ENCODE data around the gene B3GALT5.

B3GALT5 gene

DNA sequence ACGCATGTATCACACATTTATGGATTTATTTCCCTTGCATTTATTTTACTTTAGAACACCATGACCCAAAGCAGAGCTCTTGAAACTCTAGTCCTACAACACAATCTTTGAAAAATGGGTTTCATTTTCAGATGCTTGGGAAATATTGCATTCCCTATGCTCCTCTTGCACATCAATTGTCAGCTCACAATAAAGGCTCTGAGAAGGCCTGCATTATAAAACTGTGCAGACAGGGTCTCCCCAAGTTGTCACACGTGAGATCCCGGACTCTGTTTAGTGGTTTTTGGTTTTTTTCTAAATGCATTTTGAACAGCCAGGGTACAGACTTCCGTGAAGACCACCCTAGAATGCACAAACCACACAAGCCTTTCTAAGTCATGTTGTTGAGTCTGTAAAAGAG lies 9.9 kb upstream of the B3GALT5 start:
- FAIRE-seq (no peak), DNase-seq (ENCODE audit: low spot score) (no peak)

DNA sequence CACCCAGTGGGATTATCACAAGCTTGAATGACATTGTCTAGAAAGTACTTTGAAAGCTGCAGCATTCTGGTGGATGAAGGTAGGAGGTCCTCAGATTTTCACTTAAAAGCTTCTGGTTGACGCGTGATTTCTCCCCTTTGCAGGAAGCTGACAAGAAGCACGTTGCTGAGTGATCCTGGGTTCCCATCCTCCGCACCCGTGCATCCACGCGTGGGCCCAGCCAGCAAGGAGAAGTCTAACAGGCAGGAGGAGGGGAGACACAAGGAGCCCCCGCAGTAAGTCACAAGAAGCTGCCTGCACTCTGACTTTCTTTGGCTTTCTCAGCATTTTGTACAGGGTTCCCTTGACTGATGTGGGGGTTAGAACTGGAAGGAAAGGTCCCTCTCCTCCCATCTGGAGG lies 7.8 kb upstream of the B3GALT5 start:
- no peak for FAIRE-seq
- no peak for DNase-seq (ENCODE audit: low spot score)

DNA sequence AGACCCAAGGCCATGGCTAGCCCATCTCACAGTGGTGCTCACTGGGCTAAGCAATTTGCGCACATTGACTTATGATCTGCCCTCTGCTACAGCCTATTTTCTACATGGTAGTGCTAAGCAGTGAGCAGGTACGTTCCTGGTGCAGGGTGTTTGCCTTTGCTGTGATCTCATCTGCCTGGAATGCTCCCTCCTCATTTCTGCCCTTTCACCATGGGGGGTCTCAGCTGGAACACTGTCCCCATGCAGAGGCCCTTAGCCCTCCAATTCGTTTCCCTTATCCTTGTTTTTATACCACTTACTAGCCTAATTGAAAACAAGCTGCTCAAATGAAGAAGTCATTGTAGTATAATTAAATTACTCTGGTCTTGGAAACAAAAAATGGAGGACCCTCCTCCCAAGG lies 2.0 kb upstream of the B3GALT5 start:
- no peak for DNase-seq (ENCODE audit: low spot score)
- FAIRE-seq = no peak

DNA sequence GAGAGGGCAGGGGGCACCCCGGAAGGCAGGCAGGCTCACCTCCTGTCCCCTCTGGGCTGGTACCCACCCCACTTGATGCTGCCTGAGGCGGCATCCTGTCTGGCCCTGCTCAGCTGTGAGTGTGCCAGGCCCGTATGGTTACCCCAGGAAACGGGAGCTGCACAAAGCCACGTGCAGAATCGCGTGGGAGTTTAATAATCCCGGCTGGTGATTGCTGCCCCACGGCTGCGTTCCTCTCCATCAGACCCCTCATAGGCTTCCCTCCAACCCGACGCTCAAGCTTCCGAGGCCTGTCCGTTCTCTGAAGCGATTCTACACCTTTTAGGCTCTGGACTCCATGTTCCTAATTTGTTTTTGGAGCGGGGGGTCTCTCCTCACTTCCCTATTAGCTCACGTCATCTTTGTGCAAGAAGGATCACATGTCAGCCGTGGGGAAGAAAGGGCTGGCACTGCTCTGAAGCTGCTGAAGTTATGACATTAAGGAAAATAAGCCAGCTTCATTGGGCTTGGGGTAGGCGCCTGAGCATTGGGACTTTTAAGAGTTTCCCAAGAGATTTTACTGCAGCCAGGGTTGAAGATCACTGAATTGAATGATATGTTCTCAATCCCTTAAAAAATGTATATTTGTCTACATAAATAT lies 1.1 kb upstream of the B3GALT5 start:
- DNase-seq (ENCODE audit: low spot score) (no peak), FAIRE-seq (no peak)

DNA sequence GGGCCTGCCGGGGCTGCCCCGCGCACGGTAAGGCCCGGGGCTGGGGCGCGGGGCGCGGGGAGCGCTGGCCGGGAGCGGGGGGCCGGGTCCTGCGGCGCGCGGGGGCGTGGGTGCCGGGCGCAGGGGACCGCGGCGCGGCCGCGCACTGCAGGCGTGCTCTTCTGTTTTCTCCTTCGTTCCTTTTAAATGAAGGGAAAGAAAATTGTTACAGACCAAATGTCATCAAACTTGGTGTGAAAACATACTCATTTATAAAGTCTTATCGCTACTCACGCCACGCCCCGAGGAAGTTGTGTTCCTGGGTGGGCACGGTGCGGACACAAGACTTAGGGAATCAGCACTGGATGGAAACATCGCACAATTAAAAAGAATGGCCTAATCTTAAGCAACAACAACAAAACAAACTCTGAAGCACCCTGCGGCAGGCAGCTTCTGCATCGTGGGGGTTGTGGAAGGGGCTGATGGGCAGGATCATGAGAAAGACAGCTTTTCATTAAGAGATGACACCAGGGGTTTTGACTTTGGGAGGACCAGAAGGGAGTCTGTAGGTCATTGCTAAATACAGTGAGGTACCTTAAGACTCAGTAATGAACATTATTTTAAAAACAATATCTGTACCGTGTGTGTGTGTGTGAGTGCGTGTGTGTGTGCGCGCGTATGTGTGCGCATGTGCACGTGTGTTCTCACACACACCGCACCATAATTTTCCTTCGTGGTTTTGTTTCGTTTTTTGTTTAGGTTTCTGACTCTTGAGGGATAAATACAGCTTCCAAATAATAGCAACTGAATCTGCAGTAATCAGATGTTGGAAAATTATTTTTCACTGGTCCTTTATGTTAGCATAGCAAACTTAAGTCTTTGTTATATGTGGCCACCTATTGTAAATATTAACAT lies 548 bp downstream of the B3GALT5 start:
- FAIRE-seq (no peak), DNase-seq (ENCODE audit: low spot score) (no peak)

DNA sequence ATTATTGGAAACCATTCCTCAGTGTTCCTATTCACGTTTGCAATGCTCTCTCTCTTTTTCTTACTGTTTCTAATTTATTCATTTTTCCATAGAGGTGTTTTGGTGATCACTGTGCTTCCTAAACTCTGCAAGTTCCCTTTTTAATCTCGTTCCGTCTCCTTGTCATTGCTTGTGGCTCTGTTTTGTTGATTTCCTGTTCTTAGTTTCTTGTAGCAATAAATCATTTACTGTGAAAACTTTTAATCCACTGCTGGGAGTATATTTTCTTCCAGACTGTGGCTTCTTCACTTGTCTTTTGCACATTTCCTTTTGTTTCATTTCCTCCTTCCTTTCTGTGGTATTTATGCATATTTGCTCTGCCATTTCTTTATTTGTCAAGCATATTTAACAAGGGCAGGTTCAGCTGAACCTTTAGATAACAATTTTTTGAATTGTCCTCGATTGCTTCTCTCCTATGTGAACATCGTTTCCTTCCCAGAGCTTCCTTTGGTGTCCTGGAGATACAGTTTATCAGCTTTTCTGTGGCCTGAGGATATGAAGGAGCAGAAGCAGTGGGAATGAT lies 3.6 kb downstream of the B3GALT5 start:
- DNase-seq (ENCODE audit: low spot score) = no peak
- FAIRE-seq = no peak

DNA sequence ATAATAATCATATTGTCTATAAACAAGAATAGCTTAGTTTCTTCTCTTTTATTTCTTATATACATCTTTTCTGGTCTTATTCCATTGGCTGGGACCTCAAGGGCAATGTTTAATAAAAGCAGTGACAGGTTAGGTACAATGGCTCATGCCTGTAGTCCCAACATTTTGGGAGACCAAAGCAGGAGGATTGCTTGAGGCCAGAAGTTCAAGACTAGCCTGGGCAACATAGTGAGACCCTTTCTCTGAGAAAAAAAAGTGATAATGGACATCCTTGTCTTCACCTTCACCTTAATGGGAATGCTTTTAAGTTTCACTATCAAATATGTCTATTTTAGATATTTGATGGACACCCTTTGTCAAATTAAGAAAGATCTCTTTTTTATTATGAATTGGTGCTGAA lies 8.1 kb downstream of the B3GALT5 start:
- FAIRE-seq (no peak), DNase-seq (ENCODE audit: low spot score) (no peak)

DNA sequence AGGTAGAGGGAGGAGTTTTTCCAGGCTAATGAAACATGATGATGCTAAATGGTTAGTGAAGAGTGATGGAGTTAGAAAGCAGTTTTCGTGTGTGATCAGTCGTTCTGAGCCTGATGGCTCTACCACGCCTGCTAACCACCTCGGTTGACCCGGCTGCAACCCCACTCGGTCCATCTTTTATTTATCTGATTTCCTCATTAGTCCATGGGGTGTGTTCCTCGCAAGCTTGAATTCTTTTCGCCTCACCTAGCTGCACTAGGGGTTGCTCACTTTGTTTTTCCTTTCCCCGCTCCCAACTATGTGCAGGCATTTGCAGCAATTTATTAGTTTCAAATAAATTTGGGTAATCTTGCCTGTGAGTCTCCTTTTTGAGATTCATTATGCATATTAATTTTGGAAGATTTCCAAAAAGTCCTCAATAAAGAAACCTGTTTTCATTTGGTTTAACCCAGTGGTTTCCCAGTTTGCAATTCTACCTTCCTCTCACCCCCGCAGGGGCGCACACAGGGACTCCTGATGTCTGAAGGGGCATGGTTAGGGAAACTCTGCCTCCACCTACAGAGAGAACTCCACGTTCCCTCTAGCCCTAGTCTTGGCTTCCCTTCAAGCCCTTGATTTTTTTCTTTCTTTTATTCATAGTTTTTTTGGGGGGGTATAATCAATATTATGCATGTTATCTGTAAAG lies 12.6 kb downstream of the B3GALT5 start:
- no peak for FAIRE-seq
- no peak for DNase-seq (ENCODE audit: low spot score)

DNA sequence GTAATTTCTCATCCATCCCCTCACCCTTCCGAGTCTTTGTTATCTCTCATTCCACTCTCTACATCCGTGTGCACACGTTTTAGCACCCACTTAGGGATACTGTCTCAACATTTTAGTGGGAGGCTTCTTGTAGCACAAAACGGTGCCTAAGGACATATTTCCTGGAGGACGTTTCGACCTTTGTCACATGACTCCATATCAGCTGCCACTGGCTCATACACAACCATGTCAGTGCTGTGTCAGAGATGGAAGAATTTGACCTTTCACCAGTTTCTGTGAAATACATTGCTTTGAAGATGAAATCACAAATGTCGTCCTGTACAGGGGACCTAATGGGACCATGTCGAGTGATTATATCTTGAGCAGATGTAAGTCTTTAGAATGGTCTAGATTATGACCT lies 15.6 kb downstream of the B3GALT5 start:
- FAIRE-seq (no peak), DNase-seq (ENCODE audit: low spot score) (no peak)

DNA sequence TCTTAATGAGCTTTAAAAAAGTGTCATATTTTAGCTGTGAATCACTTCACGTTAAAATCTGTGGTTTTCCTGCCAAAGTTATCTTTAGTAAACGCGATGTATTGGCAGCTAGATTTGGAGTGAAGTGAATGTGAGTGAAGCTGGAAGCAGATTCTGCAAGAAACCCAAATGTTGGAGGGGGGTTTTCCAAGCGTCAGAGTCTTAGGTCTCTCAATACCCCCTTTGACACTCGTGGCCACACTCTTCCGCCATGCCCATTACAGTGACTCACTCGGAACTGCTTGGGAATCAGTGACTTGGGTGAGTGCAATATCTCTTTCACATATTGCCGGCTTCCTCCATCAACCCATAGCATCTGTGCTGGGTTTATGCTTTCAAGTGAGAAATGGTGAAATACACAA lies 17.5 kb downstream of the B3GALT5 start:
- DNase-seq (ENCODE audit: low spot score) (no peak), FAIRE-seq (no peak)

DNA sequence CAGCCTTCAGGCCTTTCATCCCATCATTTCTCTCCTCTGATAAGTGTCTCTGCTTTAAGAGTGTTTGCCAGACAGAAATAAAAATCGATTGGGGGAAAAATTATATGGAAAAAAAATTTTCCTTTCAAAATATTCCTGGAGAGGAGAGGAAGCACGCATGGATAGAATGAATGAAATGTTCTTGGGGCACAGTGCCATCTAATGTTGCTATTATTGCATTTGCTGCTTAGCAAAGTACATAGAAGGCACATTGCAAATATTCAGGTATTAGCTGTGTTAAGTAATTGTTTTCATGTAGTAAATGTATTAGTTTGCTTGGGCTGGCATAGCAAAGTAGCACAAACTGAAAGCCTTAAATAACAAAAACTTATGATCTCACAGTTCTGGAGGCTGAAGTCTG lies 18.1 kb downstream of the B3GALT5 start:
- DNase-seq (ENCODE audit: low spot score) (no peak), FAIRE-seq (no peak)

DNA sequence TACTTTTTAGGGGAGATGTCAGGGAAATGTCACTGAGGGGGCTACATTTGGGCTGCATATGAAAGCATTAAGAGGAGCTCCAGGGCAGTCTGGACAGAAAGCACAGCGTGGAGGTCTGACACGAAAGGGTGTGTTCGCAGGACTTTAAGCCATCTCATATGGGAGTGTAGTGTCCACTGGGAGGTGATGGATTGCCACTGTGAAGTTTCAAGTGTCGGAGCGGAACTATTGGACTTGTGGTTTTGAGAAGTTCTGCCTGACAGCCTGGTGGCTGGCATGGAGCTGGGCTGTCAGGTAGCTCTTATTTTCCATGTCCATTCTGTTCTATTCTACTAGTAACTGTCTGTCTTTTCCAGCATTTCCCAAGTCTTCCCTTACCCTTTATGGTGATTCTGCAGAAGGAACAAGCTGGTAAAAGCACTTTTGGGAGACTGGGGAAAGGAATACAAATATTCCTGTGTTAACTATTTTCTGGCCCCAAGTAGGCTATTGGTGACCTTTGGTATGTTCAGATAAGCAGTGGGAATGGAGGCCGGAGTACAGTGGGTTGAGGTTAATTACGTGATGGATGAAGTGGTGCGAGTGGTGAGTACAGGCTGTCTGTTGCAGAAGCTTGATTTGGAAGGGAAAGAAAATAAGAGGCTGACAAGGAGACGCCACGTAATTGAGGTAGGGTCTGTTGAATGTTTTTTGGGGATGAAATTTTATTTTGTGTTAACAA lies 19.3 kb downstream of the B3GALT5 start:
- no peak for DNase-seq (ENCODE audit: low spot score)
- no peak for FAIRE-seq

DNA sequence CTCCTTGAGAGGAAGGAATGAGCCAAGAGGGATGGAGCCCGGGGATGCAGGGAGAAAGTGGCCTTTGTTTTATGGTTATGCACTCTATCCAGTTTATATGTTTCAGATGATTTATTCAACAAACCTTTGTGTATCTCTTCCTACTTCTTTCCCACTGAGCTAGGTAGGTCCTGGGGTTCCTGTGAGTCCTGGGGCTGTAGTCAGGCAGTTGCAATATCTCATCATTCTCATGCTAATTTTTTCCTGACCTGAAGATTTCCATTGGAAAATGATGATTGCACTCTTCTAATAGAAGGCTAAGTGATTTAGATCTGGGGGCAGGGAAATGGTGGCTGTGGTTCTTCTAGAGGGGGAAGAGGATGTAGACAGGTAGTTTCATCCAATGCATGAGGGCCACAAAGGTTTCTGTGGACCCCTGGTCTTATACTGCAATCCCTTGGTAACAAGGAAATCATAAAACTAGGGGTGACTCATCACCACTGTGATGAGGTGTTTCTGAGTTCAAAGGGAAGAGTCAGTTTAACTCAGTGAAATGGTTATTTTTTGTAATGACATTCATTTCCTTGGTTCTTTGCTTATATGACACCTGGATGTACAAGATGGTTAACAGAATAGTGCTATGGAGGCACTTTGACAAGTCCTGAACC lies 20.2 kb downstream of the B3GALT5 start:
- DNase-seq (ENCODE audit: low spot score) (no peak), FAIRE-seq (no peak)

DNA sequence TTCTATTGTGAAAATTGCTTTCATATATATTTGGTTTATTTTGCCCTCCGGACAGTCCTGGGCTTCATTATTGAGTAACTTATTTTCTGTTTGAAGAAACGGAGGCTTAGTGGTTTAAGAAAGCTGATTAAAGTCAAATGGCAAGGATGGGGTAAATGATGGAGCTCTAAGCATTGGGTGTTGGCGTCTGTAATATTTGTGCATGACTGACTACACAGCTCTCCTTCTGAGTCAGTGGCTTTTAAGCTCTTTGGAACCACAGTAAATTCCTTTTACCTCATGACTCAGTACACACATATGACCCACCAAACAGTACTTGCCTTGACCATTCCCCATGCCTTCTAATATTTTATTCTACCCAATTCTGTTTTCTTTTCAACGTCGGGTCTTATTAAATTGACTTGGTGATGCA lies 21.0 kb downstream of the B3GALT5 start:
- FAIRE-seq = no peak
- DNase-seq (ENCODE audit: low spot score) = peak; percentile 44

DNA sequence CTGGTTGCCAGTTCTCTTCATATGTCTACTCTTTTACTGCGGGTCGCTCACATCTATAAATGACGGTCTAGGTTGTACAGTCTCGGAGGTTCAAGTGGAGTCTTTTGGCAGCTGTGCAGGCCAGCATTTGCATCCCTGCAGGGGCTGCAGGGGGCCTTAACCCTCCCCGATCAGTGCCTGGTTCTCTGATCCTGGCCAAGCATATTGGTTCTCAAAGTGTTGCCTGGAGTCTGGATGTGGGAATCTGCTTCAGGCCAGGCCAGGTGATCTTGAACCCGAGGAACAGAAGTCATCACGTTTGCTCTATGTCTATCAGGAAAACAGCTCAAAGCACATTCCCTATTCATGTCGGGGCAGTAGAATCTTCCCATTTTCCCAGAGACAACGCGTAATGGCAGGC lies 21.8 kb downstream of the B3GALT5 start:
- DNase-seq (ENCODE audit: low spot score) (no peak), FAIRE-seq (no peak)

DNA sequence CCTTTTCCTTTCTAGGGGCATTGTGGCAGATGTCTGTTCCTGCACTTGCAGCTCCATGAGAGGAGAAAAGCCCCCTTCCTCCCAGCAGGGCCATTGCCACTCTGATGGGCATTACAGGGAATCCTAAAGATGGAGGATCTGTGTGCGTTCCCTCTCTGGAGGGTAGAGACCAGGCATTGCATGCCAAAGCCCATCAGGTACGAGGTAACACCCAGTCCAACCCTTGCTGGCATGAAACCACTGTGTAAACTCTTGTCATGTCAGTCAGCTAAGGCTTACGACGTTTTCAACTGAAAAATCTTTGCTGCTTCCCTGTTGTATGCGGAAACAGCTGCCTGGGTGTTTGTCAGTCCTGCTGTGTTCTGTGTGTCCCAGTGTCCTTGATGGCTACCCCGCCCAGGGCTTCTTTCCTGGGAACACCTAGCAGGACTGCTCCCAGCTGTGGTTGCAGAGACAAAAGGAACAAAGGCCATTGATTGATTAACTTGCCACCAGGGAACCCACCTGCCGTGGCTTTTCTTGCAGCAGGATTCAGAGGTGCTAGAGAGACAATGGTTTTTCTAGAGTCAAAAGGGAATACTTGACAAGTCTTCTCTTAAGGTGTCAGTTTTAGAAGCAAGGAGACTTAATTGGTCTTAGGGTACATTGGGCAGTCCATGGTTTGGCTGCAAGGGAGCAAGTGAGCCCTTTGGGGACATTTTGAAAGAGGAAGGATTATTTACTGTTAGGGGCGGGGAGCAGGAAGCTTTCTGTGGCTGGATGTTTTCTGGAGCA lies 24.6 kb downstream of the B3GALT5 start:
- FAIRE-seq (no peak), DNase-seq (ENCODE audit: low spot score) (no peak)

DNA sequence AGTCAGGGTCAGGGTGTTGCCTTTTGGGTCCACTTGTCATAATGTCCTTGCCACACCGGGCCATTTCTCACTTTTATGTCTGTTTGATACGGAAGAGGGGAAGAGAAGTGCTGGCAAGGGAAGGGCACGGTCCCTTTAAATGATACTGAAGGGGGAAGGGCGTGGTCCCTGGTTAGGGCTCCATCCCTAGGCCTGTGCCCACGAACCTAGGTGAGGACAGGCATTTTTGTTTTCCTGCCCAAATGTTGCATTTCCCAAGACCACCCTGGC lies 25.2 kb downstream of the B3GALT5 start:
- FAIRE-seq (no peak), DNase-seq (ENCODE audit: low spot score) (no peak)

DNA sequence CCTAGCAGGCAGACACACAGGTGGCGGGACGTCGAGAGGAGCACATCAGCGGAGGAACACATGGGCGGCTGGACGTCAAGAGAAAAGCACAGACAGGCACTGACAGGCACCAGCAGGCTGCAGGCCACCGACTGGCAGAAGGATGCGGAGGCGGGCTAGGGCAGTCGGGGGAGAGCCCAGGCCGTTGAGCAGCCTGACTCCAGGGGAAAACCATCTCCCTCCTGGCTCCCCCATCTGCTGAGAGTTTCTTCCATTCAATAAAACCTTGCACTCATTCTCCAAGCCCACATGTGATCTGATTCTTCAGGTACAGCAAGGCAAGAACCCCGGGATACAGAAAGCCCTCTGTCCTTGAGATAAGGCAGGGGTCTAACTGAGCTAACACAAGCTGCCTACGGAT lies 25.5 kb downstream of the B3GALT5 start:
- FAIRE-seq (no peak), DNase-seq (ENCODE audit: low spot score) (no peak)

DNA sequence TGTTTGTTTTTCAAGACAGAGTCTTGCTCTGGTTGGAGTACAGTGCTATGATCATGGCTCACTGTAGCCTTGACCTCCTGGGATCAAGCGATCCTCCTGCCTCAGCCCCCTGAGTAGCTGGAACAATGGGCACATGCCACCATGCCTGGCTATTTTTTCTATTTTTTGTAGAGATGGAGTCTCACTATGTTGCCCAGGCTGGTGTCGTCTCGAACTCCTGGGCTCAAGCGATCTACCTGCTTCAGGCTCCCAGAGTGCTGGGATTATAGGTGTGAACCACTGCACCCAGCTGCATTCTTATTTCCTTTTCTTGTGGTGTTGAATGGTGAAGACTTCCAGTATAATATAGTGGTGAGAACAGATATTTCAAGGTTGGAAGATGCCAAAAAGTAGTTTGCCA lies 28.0 kb downstream of the B3GALT5 start:
- no peak for DNase-seq (ENCODE audit: low spot score)
- FAIRE-seq = no peak

DNA sequence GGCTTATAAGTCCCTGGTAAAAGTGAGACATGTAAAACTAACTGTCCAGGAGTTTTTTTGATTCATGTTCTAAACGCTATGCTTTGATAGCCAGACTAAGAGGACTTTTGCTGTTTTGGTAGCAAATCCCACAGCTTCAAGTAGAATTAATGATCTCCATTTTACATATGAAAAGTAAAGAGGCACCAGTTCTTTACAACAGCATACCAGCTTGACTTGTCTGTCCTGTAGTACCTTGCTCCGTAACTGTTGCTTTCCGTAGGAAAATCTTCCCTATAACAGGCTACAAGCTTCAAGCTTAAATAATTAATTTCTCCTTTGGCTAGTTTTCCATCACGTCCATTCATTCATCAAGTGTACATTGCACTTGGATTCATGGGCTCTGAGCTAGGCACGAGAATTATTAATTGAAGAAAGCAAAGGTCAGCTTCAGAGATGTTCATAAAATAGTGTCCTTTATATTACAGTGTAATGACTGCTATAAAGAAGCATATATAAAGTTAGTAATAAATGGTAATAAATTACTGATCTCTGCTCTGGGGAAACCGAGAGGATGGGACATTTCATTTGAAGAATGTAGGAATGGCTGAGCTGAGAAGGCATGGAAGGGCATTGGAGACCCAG lies 29.2 kb downstream of the B3GALT5 start:
- FAIRE-seq (no peak), DNase-seq (ENCODE audit: low spot score) (no peak)
